ENCODE data around the gene CASP2. TPM values are rescaled to one million over a fixed set of nuclear protein-coding genes. Genes with fewer than 3 reads are reported as not detected.
"Not testable (repeated sequence)": the region's sequence is repeated elsewhere in the genome, so short reads cannot be mapped to it uniquely, and the experiment has no call there.

The CASP2 gene
- total RNA-seq, 2 experiments from 2014 or later, result 117 to 129 TPM

DNA sequence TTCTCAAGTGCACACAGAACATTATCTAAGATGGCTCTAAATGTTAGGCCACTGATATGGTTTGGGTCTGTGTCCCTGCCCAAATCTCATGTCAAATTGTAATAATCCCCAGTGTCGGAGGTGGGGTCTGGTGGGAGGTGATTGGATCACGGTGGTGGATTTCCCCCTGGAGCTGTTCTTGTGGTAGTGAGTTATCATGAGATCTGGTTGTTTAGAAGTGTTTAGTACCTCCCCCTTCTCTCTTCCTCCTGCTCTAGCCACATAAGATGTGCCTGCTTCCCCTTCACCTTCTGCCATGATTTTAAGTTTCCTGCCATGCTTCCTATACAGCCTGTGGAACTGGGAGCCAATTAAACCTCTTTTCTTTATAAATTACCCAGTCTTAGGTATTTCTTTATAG lies 36.1 kb upstream of the CASP2 start:
- H3K27me3 Mint-ChIP-seq, result no peaks in the 10 kb centered on the region
- H3K4me1 Mint-ChIP-seq, result peaks cover 80% of the 10 kb centered on the region
- peak; percentile 38 for ATAC-seq
- H3K36me3 Mint-ChIP-seq, result peaks cover 50% of the 10 kb centered on the region
- CTCF ChIA-PET, result interaction anchor here (7.5 kb wide), 1 partner anchor 12 kb away, joined by 68 read pairs; no protein-coding TSS in a partner anchor
- H3K9me3 Mint-ChIP-seq (ENCODE audit: low read depth), result peaks cover 16% of the 10 kb centered on the region
- DNase-seq, result no peak
- peak overlapping the region; percentile 74 for H3K27ac Mint-ChIP-seq
- no peak overlapping the region for H3K4me3 Mint-ChIP-seq

DNA sequence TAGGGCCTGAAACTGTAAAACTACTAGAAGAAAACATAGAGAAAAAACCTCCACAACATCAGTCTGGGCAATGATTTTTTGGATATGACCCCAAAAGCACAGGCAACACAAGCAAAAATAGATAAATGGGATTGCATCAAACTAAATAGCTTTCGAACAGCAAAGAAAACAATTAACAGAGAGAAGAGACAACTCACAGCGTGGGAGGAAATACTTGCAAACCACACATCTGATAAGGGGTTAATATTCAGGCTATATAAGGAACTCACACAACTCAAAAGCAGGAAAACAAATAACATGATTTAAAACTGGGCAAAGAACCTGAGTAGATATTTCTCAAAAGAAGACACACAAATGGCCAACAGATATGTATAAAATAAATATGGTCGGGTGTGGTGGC lies 32.6 kb upstream of the CASP2 start:
- H3K27ac Mint-ChIP-seq, result peak overlapping the region; percentile 66
- ATAC-seq, result no peak

GRCh38 chr7:143256325-143256724 lies 31.8 kb upstream of the CASP2 start:
- peaks cover 23% of the 10 kb centered on the region for H3K36me3 Mint-ChIP-seq
- H3K4me3 Mint-ChIP-seq, result no peak overlapping the region
- H3K27me3 Mint-ChIP-seq, result no peaks in the 10 kb centered on the region
- H3K27ac Mint-ChIP-seq, result peak overlapping the region; percentile 63
- peaks cover 9% of the 10 kb centered on the region for H3K9me3 Mint-ChIP-seq (ENCODE audit: low read depth)
- DNase-seq (no peak), ATAC-seq (peak; percentile 42)
- H3K4me1 Mint-ChIP-seq, result peaks cover 69% of the 10 kb centered on the region
- CTCF ChIA-PET, result interaction anchor here (0.7 to 7.5 kb wide), 8 partner anchors 9 to 43 kb away, joined by 3 to 68 read pairs (median 6); partner anchors contain the start of gene CASP2

More for the DNA sequence above, 32.6 kb upstream of the CASP2 start:
- Mint-ChIP-seq H3K4me3 (no peak overlapping the region), H3K4me1 (peaks cover 76% of the 10 kb centered on the region), H3K36me3 (peaks cover 28% of the 10 kb centered on the region), H3K9me3 (ENCODE audit: low read depth) (peaks cover 11% of the 10 kb centered on the region), H3K27me3 (no peaks in the 10 kb centered on the region)
- no peak for DNase-seq
- CTCF ChIA-PET, result interaction anchor here (0.7 to 7.5 kb wide), 12 partner anchors 9 to 120 kb away, joined by 3 to 68 read pairs (median 4); partner anchors contain the start of genes CASP2 and CLCN1

GRCh38 chr7:143256932-143257331 lies 31.2 kb upstream of the CASP2 start:
- H3K36me3 Mint-ChIP-seq, result peaks cover 20% of the 10 kb centered on the region
- no peak overlapping the region for H3K4me3 Mint-ChIP-seq
- no peaks in the 10 kb centered on the region for H3K27me3 Mint-ChIP-seq
- no peak for DNase-seq
- ATAC-seq, result no peak
- CTCF ChIA-PET, result interaction anchor here (1.2 to 7.5 kb wide), 6 partner anchors 10 to 42 kb away, joined by 3 to 68 read pairs (median 6); partner anchors contain the start of gene CASP2
- peak overlapping the region; percentile 63 for H3K27ac Mint-ChIP-seq
- peaks cover 67% of the 10 kb centered on the region for H3K4me1 Mint-ChIP-seq
- peaks cover 12% of the 10 kb centered on the region for H3K9me3 Mint-ChIP-seq (ENCODE audit: low read depth)

DNA sequence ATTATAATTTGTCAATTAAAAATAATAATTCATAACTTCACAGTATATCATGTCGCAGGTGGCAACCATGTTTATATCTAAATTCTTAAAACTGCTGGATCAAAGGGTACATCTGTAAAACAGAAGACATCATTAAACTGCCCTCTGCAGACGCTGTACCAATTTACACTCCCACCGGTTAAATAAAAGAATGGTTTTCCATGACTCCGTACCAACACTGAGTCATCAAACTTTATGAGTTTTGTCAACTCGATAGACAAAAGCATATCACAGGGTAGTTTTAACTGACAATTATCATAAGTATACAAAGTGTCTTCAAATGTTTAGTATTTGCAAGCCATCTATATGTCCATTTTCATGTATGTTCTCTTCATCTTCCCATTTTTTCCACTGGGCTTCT lies 30.6 kb upstream of the CASP2 start:
- Mint-ChIP-seq H3K27ac (peak overlapping the region; percentile 39), H3K27me3 (no peaks in the 10 kb centered on the region), H3K36me3 (peaks cover 18% of the 10 kb centered on the region), H3K9me3 (ENCODE audit: low read depth) (peaks cover 11% of the 10 kb centered on the region), H3K4me3 (no peak overlapping the region), H3K4me1 (peaks cover 64% of the 10 kb centered on the region)
- CTCF ChIA-PET, result interaction anchor here (1.2 to 7.5 kb wide), 6 partner anchors 11 to 33 kb away, joined by 3 to 68 read pairs (median 6); partner anchors contain the start of gene CASP2
- no peak for DNase-seq
- ATAC-seq, result no peak

DNA sequence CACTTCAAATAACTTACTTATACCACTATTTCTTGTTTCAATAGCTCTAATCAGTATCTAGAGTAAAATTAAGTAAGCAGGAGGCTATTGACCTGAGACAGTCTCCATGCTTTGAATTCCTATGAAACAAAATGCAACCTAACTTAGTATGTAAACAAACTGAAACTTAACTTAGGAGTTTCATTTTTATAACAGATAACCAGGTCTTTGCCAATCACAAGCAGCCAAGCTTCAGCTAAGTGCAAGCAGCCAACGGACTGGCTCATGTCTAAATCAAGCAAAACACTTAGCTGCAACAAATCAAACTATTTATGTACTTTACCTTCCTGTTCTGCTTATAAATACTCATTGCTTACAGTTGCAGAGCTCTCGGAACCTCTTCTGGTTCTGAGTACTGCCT lies 29.3 kb upstream of the CASP2 start:
- DNase-seq, result peak; percentile 73
- Mint-ChIP-seq H3K27me3 (no peaks in the 10 kb centered on the region), H3K36me3 (peaks cover 15% of the 10 kb centered on the region), H3K27ac (peak overlapping the region; percentile 94), H3K4me1 (peaks cover 64% of the 10 kb centered on the region), H3K9me3 (ENCODE audit: low read depth) (peaks cover 6% of the 10 kb centered on the region), H3K4me3 (peak overlapping the region; percentile 51)
- CTCF ChIA-PET, result interaction anchor here (0.7 to 7.5 kb wide), 6 partner anchors 9 to 157 kb away, joined by 3 to 68 read pairs (median 4); no protein-coding TSS in a partner anchor
- ATAC-seq, result peak; percentile 41

GRCh38 chr7:143259765-143260164 lies 28.4 kb upstream of the CASP2 start:
- no peak for ATAC-seq
- H3K36me3 Mint-ChIP-seq, result peaks cover 17% of the 10 kb centered on the region
- CTCF ChIA-PET, result interaction anchor here (1.4 to 8.3 kb wide), 2 partner anchors 18 to 28 kb away, joined by 6 to 89 read pairs; partner anchors contain the start of gene CASP2
- H3K27ac Mint-ChIP-seq, result peak overlapping the region; percentile 94
- no peaks in the 10 kb centered on the region for H3K27me3 Mint-ChIP-seq
- DNase-seq, result no peak
- no peak overlapping the region for H3K4me3 Mint-ChIP-seq
- peaks cover 65% of the 10 kb centered on the region for H3K4me1 Mint-ChIP-seq
- H3K9me3 Mint-ChIP-seq (ENCODE audit: low read depth), result peaks cover 3% of the 10 kb centered on the region

- Mint-ChIP-seq H3K27me3 (no peaks in the 10 kb centered on the region), H3K4me1 (peaks cover 64% of the 10 kb centered on the region), H3K4me3 (peak overlapping the region; percentile 1), H3K9me3 (ENCODE audit: low read depth) (peaks cover 3% of the 10 kb centered on the region), H3K27ac (peak overlapping the region; percentile 56), H3K36me3 (peaks cover 32% of the 10 kb centered on the region)
- ATAC-seq (no peak), DNase-seq (no peak)
- CTCF ChIA-PET, result interaction anchor here (4.2 to 8.3 kb wide), 3 partner anchors 18 to 25 kb away, joined by 18 to 89 read pairs (median 28); partner anchors contain the start of gene CASP2
Measured at GRCh38 chr7:143261901-143262300, 26.2 kb upstream of the CASP2 start.

DNA sequence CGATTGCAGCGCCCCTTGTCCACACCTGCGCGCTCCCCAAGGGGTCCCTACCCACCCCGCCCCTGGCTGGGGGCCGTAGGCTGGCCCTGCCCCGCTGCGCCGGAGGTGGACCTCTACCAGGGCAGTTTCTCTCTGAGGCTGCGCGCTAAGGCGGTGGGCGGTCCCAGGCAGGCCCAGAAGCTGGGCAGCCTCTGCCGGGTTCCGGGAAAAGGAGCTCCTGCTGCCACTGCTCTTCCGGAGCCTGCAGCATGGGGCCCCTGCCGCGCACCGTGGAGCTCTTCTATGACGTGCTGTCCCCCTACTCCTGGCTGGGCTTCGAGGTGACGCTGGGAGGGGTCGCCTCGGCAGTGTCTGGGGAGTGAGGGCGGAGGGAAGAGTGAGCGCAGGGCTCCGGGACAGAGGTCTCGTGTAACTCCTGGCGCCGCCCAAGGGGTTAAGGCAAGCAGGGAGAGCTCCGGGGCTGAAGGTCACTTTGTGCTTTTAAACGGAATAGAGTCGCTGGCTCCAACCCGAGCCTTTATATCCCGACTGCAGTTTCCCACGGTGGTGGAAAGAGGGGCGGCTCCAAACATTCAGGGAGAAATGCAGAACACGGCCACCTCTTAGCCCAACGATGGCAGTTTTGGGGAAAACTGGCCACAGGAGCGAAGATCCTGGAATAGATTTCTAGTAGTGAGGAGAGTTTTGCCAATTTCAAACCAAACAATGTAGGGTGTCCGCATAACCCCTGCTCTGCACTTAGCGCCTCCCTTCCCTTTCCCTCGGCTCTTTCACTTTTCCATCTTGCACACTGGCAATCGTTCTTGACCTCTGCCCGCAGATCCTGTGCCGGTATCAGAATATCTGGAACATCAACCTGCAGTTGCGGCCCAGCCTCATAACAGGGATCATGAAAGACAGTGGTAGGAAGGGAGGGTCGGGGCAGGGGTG lies 24.6 kb upstream of the CASP2 start, which contains the start of gene GSTK1:
Gene GSTK1 (plus strand): TSS at position 176 of the 930 bp plus-strand sequence. CDS start 73 bp downstream, at position 249.
- ATAC-seq, result peak; percentile 98
- peak within 1 kb of the TSS; percentile 99 for H3K4me3 Mint-ChIP-seq
- H3K36me3 Mint-ChIP-seq, result peaks cover 46% of the 10 kb centered on the region
- CTCF ChIA-PET, result interaction anchor here (0.9 to 8.3 kb wide), 15 partner anchors 8 to 121 kb away, joined by 3 to 89 read pairs (median 6); partner anchors contain the start of gene CASP2
- H3K27me3 Mint-ChIP-seq, result no peaks in the 10 kb centered on the region
- peak within 1 kb of the TSS; percentile 93 for H3K27ac Mint-ChIP-seq
- DNase-seq, result peak; percentile 88
- peaks cover 62% of the 10 kb centered on the region for H3K4me1 Mint-ChIP-seq
- peaks cover 3% of the 10 kb centered on the region for H3K9me3 Mint-ChIP-seq (ENCODE audit: low read depth)

DNA sequence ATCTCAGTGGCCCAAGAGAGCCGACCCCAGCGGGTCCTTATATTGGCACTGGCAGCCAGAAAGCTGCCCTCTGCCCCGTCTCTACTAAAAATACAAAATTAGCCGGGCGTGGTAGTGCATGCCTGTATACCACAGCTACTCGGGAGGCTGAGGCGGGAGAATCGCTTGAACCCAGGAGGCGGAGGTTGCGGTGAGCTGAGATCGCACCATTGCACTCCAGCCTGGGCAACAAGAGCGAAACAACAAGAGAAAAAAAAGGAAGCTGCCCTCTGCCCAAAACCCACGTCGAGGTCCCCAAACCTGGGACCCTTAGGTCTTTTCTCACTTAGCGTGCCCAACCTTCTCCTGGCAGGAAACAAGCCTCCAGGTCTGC lies 24.0 kb upstream of the CASP2 start:
- CTCF ChIA-PET, result interaction anchor here (0.7 to 8.3 kb wide), 11 partner anchors 9 to 116 kb away, joined by 3 to 89 read pairs (median 9); partner anchors contain the start of gene CASP2
- Mint-ChIP-seq H3K4me3 (peak overlapping the region; percentile 99), H3K27ac (peak overlapping the region; percentile 93), H3K36me3 (peaks cover 53% of the 10 kb centered on the region), H3K4me1 (peaks cover 61% of the 10 kb centered on the region)
- ATAC-seq; H3K9me3 Mint-ChIP-seq (ENCODE audit: low read depth); DNase-seq; H3K27me3 Mint-ChIP-seq: not testable (repeated sequence)

GRCh38 chr7:143265017-143265693 lies 23.0 kb upstream of the CASP2 start:
- H3K4me1 Mint-ChIP-seq, result peaks cover 56% of the 10 kb centered on the region
- no peak for ATAC-seq
- H3K36me3 Mint-ChIP-seq, result peaks cover 62% of the 10 kb centered on the region
- peaks cover 3% of the 10 kb centered on the region for H3K9me3 Mint-ChIP-seq (ENCODE audit: low read depth)
- H3K27me3 Mint-ChIP-seq, result no peaks in the 10 kb centered on the region
- DNase-seq, result no peak
- CTCF ChIA-PET, result interaction anchor here (0.6 to 8.3 kb wide), 8 partner anchors 10 to 115 kb away, joined by 3 to 89 read pairs (median 8); partner anchors contain the start of gene CASP2
- H3K27ac Mint-ChIP-seq, result peak overlapping the region; percentile 93
- H3K4me3 Mint-ChIP-seq, result peak overlapping the region; percentile 99

DNA sequence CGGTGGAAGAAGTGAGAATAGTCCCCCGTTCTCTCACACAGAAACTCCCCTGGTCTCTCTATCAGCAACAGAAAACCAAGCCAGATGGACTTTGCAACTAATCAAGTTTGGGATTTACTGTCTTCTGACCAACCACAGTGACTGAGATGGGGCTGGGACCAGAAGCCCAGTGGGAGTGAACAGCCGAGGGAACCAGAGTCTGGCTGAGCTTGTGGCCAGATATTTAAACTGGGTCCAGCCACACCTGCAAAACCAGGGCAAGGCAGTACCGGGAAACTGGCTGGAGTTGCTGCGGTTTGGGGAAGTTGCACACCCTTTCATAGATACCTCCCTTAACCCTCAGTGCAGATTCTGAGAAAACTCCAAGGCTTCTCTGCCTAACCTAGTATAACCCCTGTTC lies 18.9 kb upstream of the CASP2 start:
- DNase-seq (no peak), ATAC-seq (no peak)
- peaks cover 59% of the 10 kb centered on the region for H3K36me3 Mint-ChIP-seq
- no peaks in the 10 kb centered on the region for H3K9me3 Mint-ChIP-seq (ENCODE audit: low read depth)
- no peaks in the 10 kb centered on the region for H3K27me3 Mint-ChIP-seq
- H3K4me1 Mint-ChIP-seq, result peaks cover 43% of the 10 kb centered on the region
- CTCF ChIA-PET, result interaction anchor here (2.2 kb wide), 1 partner anchor 29 kb away, joined by 7 read pairs; no protein-coding TSS in a partner anchor
- H3K27ac Mint-ChIP-seq, result no peak overlapping the region
- H3K4me3 Mint-ChIP-seq, result no peak overlapping the region
